ENCODE measurements around the gene ALG13. TPM values are rescaled to one million over a fixed set of nuclear protein-coding genes. Genes with fewer than 3 reads are reported as not detected.

ALG13 gene
- 18.7 and 45.0 TPM in 2 replicates for total RNA-seq

DNA sequence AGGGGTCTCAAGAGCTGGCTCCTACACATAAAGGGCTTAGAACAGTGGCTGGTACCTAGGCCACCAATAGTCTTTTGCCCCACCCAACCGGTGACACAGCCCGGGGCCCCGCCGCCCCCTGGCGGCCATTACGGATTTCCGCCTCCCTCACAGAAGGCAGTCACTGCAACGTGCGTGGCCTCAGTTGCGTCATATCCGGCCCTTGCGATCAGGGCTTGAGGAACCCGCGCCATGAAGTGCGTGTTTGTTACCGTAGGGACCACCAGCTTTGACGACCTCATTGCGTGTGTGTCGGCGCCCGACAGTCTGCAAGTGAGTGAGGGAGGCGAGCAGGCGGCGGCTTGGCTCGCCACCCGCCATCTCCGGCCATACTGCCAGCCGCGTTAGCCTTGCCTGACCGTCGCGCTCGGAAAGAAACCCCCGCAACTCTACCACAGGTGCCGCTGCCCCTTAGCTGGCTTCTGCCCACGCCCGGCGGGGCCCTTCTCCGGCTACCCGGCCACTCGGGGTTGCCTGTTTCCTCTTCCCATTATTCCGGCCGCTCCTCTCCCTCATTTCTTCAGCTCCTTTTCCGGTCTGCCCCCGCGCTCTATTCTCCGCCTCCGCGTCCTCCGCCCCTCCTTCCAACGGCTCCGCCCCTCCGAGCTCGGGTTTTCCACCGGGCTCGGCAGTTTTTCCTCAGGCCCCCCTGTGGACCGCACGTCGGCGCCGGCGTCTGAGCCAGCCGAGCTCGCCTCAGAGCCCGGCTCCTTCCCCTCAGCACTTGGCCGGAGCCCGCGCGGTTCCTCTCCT, at the start of gene ALG13:
Gene ALG13 (plus strand): TSS at position 183 of the 792 bp plus-strand sequence. CDS start 49 bp downstream, at position 232.

Other genes starting within 250 kb of the ALG13 start
- gene SERTM2, start 169.5 kb upstream of the ALG13 start, total RNA-seq = 0.71 and 1.2 TPM in 2 replicates
- gene TRPC5OS, start 195.0 kb downstream of the ALG13 start, total RNA-seq = not detected in 2 replicates

Measured in myometrial cell (primary cell).